ENCODE measurements around the gene NFIL3. TPM values are rescaled to one million over a fixed set of nuclear protein-coding genes. Genes with fewer than 3 reads are reported as not detected.

Gene NFIL3
- total RNA-seq = 43.1 and 93.7 TPM in 2 replicates

DNA sequence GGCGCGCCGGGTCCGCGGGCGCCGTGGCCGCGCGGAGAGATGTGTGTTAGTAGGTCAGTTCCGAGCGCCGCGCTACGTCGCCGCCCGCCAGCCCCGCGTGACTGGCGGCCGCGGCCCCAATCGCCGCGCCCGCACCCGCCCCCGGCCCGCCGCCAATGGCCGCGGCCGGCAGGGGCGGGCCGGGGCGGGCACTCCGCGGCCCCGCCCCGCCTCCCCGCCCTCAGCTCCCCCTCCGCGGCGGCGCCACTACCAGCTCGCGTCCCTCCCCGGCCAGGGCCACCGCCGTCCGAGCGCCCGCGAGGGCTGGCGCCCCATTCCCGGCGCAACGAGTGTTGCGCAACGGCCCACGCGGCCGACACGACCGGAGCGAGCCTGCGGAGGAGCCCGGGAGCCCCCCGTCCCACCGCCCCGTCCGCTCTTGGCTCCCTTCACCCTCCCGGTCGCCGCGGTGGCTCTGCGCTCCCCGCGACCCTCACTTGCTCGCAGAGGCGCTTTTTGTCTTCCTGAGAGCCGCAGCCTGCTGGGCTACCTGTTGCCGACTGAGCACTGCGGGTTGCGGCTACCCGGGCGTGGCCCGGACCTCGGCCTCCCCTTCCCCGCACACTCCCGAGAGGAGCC is at the start of gene NFIL3:
TSS of gene NFIL3 (minus strand) at position 48 of the 618 bp plus-strand sequence. CDS start 13,098 bp downstream, outside the sequence.

DNA sequence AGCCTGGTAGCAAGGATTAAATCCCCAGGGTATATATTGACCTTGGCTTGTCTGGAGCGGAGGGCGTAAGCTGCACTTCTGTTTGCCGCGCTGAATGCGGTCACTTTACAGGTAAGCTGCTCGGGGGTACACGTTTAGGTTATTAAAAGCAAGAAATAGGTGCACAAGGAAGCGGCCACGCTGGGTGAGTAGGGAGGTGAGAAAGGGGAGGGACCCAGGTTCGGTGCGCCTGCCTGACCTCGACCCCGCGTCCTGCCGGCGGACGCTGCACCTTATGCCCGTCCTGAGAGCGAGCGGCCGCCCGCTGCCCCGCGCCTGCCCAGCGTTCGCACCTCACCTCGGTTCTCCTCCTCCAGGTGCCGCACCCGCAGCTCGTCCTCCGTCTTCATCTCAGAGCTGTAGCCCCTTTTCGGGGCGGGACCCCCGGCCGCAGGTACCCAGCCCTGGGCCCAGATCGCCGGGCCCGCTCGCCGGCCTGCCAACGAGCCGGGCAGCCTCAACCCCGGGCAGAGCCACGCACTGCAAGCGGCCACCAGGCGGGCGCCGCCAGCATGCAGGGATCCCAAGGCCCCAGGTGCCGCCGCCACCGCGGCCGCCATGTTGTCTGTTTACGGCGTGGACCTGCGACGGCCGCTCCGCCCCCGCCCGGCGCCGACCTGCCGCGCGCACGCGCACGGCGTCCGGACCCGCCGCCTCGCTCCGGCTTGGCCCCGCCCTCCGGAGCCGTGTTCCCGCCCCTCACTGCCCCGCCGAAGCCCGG is 62.2 kb downstream of the NFIL3 start, which contains the start of gene AUH:
TSS of gene AUH (minus strand) at position 628 of the 760 bp plus-strand sequence. CDS start at position 599, 29 bp downstream.

Other genes with a start within 250 kb of the NFIL3 start
- 18.1 and 28.0 TPM in 2 replicates for gene AUH, start 61.9 kb downstream of the NFIL3 start, total RNA-seq